ENCODE data around the gene CHSY3. TPM values are rescaled to one million over a fixed set of nuclear protein-coding genes. Genes with fewer than 3 reads are reported as not detected.

CHSY3 gene
- total and polyA plus RNA-seq, 4 donors: 0.40 to 7.7 (median 2.1) TPM

DNA sequence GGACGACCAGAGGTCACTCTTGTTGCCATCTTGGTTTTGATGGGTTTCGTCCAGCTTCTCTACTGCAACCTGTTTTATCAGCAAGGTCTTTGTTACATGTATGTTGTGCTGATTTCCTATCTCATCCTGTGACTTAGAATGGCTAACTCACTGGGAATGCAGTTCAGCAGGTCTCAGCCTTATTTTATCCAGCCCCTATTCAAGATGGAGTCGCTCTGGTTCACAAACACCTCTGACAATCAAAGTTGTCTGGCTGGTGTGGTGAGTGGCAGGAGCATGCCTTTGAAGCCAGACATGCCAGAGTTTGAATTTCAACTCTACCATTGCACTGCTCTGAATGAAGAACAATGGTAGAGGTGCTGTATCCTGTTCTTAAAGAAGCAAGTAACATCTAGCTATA is 253.8 kb downstream of the CHSY3 start:
- no peak for TF ChIP-seq SP1 (IDR thresholded peaks at IDR 0.05)
- no peak for DNase-seq (ENCODE audit: low spot score)
- no peaks in the 10 kb centered on the region for H3K27me3 ChIP-seq (ENCODE audit: control insufficient read depth in 4 of 4, insufficient read depth in 4 of 4, low read length in 3 of 4)
- no peak overlapping the region for H3K9ac ChIP-seq (ENCODE audit: low read depth in 1 of 2, low read length in 2 of 2)
- no peaks in the 10 kb centered on the region for H3K4me1 ChIP-seq (ENCODE audit: control insufficient read depth in 4 of 4, insufficient read depth in 4 of 4, low read length in 3 of 4)
- no peak overlapping the region for H3K27ac ChIP-seq (ENCODE audit: low read depth in 1 of 2, low read length in 2 of 2)
- WGBS: 82% methylated on average over 3 of the region's 3 CpGs
- no peaks in the 10 kb centered on the region for H3K9me3 ChIP-seq (ENCODE audit: control insufficient read depth in 4 of 4, low read length in 3 of 4)
- H3K4me3 ChIP-seq (ENCODE audit: low read depth in 1 of 3, low read length in 3 of 3): no peak overlapping the region
- no peaks in the 10 kb centered on the region for H3K36me3 ChIP-seq (ENCODE audit: control insufficient read depth in 4 of 4, insufficient read depth in 3 of 4, low read depth in 1 of 4, low read length in 3 of 4)

GRCh38 chr5:130159968-130160367 is 255.7 kb downstream of the CHSY3 start:
- no peaks in the 10 kb centered on the region for H3K9me3 ChIP-seq (ENCODE audit: control insufficient read depth in 4 of 4, low read length in 3 of 4)
- TF ChIP-seq, protein P1, sequence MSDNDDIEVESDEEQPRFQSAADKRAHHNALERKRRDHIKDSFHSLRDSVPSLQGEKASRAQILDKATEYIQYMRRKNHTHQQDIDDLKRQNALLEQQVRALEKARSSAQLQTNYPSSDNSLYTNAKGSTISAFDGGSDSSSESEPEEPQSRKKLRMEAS (IDR thresholded peaks at IDR 0.05): no peak
- no peak for TF ChIP-seq RXRA (IDR thresholded peaks at IDR 0.05)
- TF ChIP-seq, protein P2, sequence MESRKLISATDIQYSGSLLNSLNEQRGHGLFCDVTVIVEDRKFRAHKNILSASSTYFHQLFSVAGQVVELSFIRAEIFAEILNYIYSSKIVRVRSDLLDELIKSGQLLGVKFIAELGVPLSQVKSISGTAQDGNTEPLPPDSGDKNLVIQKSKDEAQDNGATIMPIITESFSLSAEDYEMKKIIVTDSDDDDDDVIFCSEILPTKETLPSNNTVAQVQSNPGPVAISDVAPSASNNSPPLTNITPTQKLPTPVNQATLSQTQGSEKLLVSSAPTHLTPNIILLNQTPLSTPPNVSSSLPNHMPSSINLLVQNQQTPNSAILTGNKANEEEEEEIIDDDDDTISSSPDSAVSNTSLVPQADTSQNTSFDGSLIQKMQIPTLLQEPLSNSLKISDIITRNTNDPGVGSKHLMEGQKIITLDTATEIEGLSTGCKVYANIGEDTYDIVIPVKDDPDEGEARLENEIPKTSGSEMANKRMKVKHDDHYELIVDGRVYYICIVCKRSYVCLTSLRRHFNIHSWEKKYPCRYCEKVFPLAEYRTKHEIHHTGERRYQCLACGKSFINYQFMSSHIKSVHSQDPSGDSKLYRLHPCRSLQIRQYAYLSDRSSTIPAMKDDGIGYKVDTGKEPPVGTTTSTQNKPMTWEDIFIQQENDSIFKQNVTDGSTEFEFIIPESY (IDR thresholded peaks at IDR 0.05): no peak
- TF ChIP-seq, protein P3, sequence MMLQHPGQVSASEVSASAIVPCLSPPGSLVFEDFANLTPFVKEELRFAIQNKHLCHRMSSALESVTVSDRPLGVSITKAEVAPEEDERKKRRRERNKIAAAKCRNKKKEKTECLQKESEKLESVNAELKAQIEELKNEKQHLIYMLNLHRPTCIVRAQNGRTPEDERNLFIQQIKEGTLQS (IDR thresholded peaks at IDR 0.05): no peak
- no peak overlapping the region for H3K27ac ChIP-seq (ENCODE audit: low read depth in 1 of 2, low read length in 2 of 2)
- H3K4me3 ChIP-seq (ENCODE audit: low read depth in 1 of 3, low read length in 3 of 3): no peak overlapping the region
- no peak overlapping the region for H3K9ac ChIP-seq (ENCODE audit: low read depth in 1 of 2, low read length in 2 of 2)
- 86% methylated on average over 3 of the region's 3 CpGs for WGBS
- H3K36me3 ChIP-seq (ENCODE audit: control insufficient read depth in 4 of 4, insufficient read depth in 3 of 4, low read depth in 1 of 4, low read length in 3 of 4): no peaks in the 10 kb centered on the region
- DNase-seq (ENCODE audit: low spot score): no peak
- no peaks in the 10 kb centered on the region for H3K27me3 ChIP-seq (ENCODE audit: control insufficient read depth in 4 of 4, insufficient read depth in 4 of 4, low read length in 3 of 4)
- H3K4me1 ChIP-seq (ENCODE audit: control insufficient read depth in 4 of 4, insufficient read depth in 4 of 4, low read length in 3 of 4): no peaks in the 10 kb centered on the region

DNA sequence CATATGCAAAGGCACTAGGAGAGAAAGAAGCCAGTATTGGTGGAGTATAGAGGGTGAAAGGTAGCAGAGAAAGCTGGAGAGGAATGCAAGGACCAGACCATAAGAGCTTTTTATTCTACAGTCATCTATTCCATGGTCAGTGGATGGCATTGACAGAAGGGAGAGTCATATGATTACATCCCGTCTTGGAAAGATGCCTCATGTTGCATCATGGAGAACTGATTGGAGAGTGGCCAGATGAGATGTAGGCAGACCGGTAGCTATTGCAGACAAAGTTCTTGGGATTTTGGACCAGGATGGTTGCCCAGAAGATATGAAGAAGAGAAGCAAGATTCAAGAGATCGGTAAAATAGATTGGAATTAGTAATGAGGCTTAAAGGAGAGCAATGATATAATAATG is 260.7 kb downstream of the CHSY3 start:
- no peaks in the 10 kb centered on the region for H3K4me1 ChIP-seq (ENCODE audit: control insufficient read depth in 4 of 4, insufficient read depth in 4 of 4, low read length in 3 of 4)
- H3K36me3 ChIP-seq (ENCODE audit: control insufficient read depth in 4 of 4, insufficient read depth in 3 of 4, low read depth in 1 of 4, low read length in 3 of 4): no peaks in the 10 kb centered on the region
- WGBS: 61% methylated on average over 3 of the region's 3 CpGs
- TF ChIP-seq RAD21 (IDR thresholded peaks at IDR 0.05) (no peak), GABPA (IDR thresholded peaks at IDR 0.05 in 1 of 2, conservative IDR thresholded peaks at IDR 0.05 in 1 of 2) (no peak), FOXA2 (IDR thresholded peaks at IDR 0.05) (no peak)
- H3K27ac ChIP-seq (ENCODE audit: low read depth in 1 of 2, low read length in 2 of 2): no peak overlapping the region
- no peaks in the 10 kb centered on the region for H3K27me3 ChIP-seq (ENCODE audit: control insufficient read depth in 4 of 4, insufficient read depth in 4 of 4, low read length in 3 of 4)
- no peaks in the 10 kb centered on the region for H3K9me3 ChIP-seq (ENCODE audit: control insufficient read depth in 4 of 4, low read length in 3 of 4)
- H3K4me3 ChIP-seq (ENCODE audit: low read depth in 1 of 3, low read length in 3 of 3): no peak overlapping the region
- H3K9ac ChIP-seq (ENCODE audit: low read depth in 1 of 2, low read length in 2 of 2): no peak overlapping the region
- DNase-seq (ENCODE audit: low spot score): no peak

GRCh38 chr5:130166839-130167490 is 262.7 kb downstream of the CHSY3 start:
- Histone ChIP-seq H3K27ac (ENCODE audit: low read depth in 1 of 2, low read length in 2 of 2) (no peak overlapping the region), H3K4me3 (ENCODE audit: low read depth in 1 of 3, low read length in 3 of 3) (no peak overlapping the region), H3K9ac (ENCODE audit: low read depth in 1 of 2, low read length in 2 of 2) (no peak overlapping the region), H3K4me1 (ENCODE audit: control insufficient read depth in 4 of 4, insufficient read depth in 4 of 4, low read length in 3 of 4) (no peaks in the 10 kb centered on the region), H3K36me3 (ENCODE audit: control insufficient read depth in 4 of 4, insufficient read depth in 3 of 4, low read depth in 1 of 4, low read length in 3 of 4) (no peaks in the 10 kb centered on the region), H3K9me3 (ENCODE audit: control insufficient read depth in 4 of 4, low read length in 3 of 4) (no peaks in the 10 kb centered on the region), H3K27me3 (ENCODE audit: control insufficient read depth in 4 of 4, insufficient read depth in 4 of 4, low read length in 3 of 4) (no peaks in the 10 kb centered on the region)
- WGBS: 50% methylated on average over 1 of the region's 1 CpG
- DNase-seq (ENCODE audit: low spot score): no peak
- TF ChIP-seq RAD21 (IDR thresholded peaks at IDR 0.05): no peak
- no peak for TF ChIP-seq TAF1 (conservative IDR thresholded peaks at IDR 0.05)
- TF ChIP-seq FOXA2 (IDR thresholded peaks at IDR 0.05): no peak
- no peak for TF ChIP-seq GABPA (IDR thresholded peaks at IDR 0.05 in 1 of 2, conservative IDR thresholded peaks at IDR 0.05 in 1 of 2)
- no peak for TF ChIP-seq CTCF (IDR thresholded peaks at IDR 0.05; ENCODE audit: low read depth, low read length, missing input control)
- TF ChIP-seq, protein P1 (IDR thresholded peaks at IDR 0.05): no peak
- TF ChIP-seq, protein P2 (IDR thresholded peaks at IDR 0.05): no peak
- TF ChIP-seq SP1 (IDR thresholded peaks at IDR 0.05): no peak
- TF ChIP-seq JUND (IDR thresholded peaks at IDR 0.05): no peak
- no peak for TF ChIP-seq NR2F2 (IDR thresholded peaks at IDR 0.05)
- TF ChIP-seq FOXA1 (IDR thresholded peaks at IDR 0.05): no peak
- TF ChIP-seq, protein P3 (IDR thresholded peaks at IDR 0.05): no peak
- TF ChIP-seq EGR1 (IDR thresholded peaks at IDR 0.05; ENCODE audit: low read depth in 2 of 2): no peak
- no peak for TF ChIP-seq HNF4A (conservative IDR thresholded peaks at IDR 0.05)
- TF ChIP-seq RXRA (IDR thresholded peaks at IDR 0.05): no peak
- TF ChIP-seq HNF4G (IDR thresholded peaks at IDR 0.05): no peak

Measured in liver (tissue), 9 donors.